ENCODE measurements around the gene ZSWIM6. TPM values are rescaled to one million over a fixed set of nuclear protein-coding genes. Genes with fewer than 3 reads are reported as not detected.

Gene ZSWIM6
- total RNA-seq, 2 experiments from 2014 or later: 0.06 to 0.17 TPM

- ChIA-PET POLR2A (no interaction called here), CTCF (ENCODE audit: unreplicated experiment) (no interaction called here)
- Histone ChIP-seq H3K36me3 (ENCODE audit: insufficient read depth, low read length) (no peaks in the 10 kb centered on the region), H3K4me3 (ENCODE audit: low read depth, low read length, poor library complexity, severe bottlenecking) (no peak overlapping the region), H3K9me2 (ENCODE audit: insufficient read depth, low read length) (no peaks in the 10 kb centered on the region), H3K4me2 (ENCODE audit: low read length) (no peak overlapping the region), H2AFZ (ENCODE audit: low read length) (no peak overlapping the region), H3K9me3 (ENCODE audit: low read length) (no peaks in the 10 kb centered on the region), H3K27ac (ENCODE audit: low read depth, low read length, poor library complexity, severe bottlenecking) (no peak overlapping the region), H4K20me1 (ENCODE audit: insufficient read depth, low read length) (no peaks in the 10 kb centered on the region), H3K79me2 (ENCODE audit: insufficient read depth, low read depth, low read length) (no peaks in the 10 kb centered on the region), H3K4me1 (ENCODE audit: insufficient read depth, low read length, poor library complexity, severe bottlenecking) (no peaks in the 10 kb centered on the region)
- no peak for DNase-seq (ENCODE audit: low spot score)
- no TSS peak for BruUV-seq (replicated peaks)
- TF ChIP-seq, protein P1, sequence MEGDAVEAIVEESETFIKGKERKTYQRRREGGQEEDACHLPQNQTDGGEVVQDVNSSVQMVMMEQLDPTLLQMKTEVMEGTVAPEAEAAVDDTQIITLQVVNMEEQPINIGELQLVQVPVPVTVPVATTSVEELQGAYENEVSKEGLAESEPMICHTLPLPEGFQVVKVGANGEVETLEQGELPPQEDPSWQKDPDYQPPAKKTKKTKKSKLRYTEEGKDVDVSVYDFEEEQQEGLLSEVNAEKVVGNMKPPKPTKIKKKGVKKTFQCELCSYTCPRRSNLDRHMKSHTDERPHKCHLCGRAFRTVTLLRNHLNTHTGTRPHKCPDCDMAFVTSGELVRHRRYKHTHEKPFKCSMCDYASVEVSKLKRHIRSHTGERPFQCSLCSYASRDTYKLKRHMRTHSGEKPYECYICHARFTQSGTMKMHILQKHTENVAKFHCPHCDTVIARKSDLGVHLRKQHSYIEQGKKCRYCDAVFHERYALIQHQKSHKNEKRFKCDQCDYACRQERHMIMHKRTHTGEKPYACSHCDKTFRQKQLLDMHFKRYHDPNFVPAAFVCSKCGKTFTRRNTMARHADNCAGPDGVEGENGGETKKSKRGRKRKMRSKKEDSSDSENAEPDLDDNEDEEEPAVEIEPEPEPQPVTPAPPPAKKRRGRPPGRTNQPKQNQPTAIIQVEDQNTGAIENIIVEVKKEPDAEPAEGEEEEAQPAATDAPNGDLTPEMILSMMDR (conservative IDR thresholded peaks at IDR 0.05; ENCODE audit: low read length): no peak
- TF ChIP-seq EZH2phosphoT487 (IDR thresholded peaks at IDR 0.05; ENCODE audit: borderline replicate concordance, low read depth, low read length): no peak
- intact Hi-C loops (cut with micrococcal nuclease; ENCODE audit: unreplicated experiment): no loop called here
Measured at GRCh38 chr5:61332358-61332749, 296 bp downstream of the ZSWIM6 start.

DNA sequence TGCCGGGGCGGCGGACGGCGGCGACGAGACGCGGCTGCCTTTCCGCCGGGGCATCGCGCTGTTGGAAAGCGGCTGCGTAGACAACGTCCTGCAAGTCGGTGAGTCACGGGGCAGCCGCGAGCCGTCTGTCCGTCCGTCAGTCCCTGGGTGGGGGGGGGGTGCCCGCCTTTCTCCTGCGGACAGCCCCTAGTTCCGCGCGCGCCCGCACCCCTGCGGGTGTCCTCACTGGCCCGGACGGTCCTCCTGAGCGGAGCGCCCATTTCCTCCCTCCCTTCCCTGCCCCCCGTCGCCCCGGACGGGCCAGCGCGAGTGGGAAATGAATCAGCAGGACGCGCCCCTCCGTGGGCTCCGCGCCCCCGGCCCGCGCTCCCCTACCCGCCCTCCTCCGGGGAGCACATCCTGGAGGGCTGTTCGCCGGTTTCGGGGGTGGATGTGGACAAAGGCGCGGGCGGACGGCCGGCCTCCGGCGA, 828 bp downstream of the ZSWIM6 start:
- Histone ChIP-seq H3K9me2 (ENCODE audit: insufficient read depth, low read length) (no peaks in the 10 kb centered on the region), H3K4me3 (ENCODE audit: low read depth, low read length, poor library complexity, severe bottlenecking) (no peak overlapping the region), H3K4me1 (ENCODE audit: insufficient read depth, low read length, poor library complexity, severe bottlenecking) (no peaks in the 10 kb centered on the region), H4K20me1 (ENCODE audit: insufficient read depth, low read length) (no peaks in the 10 kb centered on the region), H3K79me2 (ENCODE audit: insufficient read depth, low read depth, low read length) (no peaks in the 10 kb centered on the region), H3K36me3 (ENCODE audit: insufficient read depth, low read length) (no peaks in the 10 kb centered on the region), H3K27ac (ENCODE audit: low read depth, low read length, poor library complexity, severe bottlenecking) (no peak overlapping the region), H3K9me3 (ENCODE audit: low read length) (no peaks in the 10 kb centered on the region), H2AFZ (ENCODE audit: low read length) (no peak overlapping the region), H3K4me2 (ENCODE audit: low read length) (peak overlapping the region; percentile 34; the same call in 1 of the 2 replicates)
- DNase-seq (ENCODE audit: low spot score): no peak
- no TSS peak for BruUV-seq (replicated peaks)
- intact Hi-C loops (cut with micrococcal nuclease; ENCODE audit: unreplicated experiment): no loop called here
- POLR2A ChIA-PET: no interaction called here
- CTCF ChIA-PET (ENCODE audit: unreplicated experiment): no interaction called here
- TF ChIP-seq EZH2phosphoT487 (IDR thresholded peaks at IDR 0.05; ENCODE audit: borderline replicate concordance, low read depth, low read length): no peak
- TF ChIP-seq, protein P1 (conservative IDR thresholded peaks at IDR 0.05; ENCODE audit: low read length): no peak

GRCh38 chr5:61333321-61333953, 1.4 kb downstream of the ZSWIM6 start:
- no peaks in the 10 kb centered on the region for H3K9me3 ChIP-seq (ENCODE audit: low read length)
- H3K27ac ChIP-seq (ENCODE audit: low read depth, low read length, poor library complexity, severe bottlenecking): no peak overlapping the region
- ChIA-PET POLR2A (no interaction called here), CTCF (ENCODE audit: unreplicated experiment) (no interaction called here)
- H3K79me2 ChIP-seq (ENCODE audit: insufficient read depth, low read depth, low read length): no peaks in the 10 kb centered on the region
- H3K4me3 ChIP-seq (ENCODE audit: low read depth, low read length, poor library complexity, severe bottlenecking): no peak overlapping the region
- no peak overlapping the region for H2AFZ ChIP-seq (ENCODE audit: low read length)
- intact Hi-C loops (cut with micrococcal nuclease; ENCODE audit: unreplicated experiment): no loop called here
- TF ChIP-seq EZH2phosphoT487 (IDR thresholded peaks at IDR 0.05; ENCODE audit: borderline replicate concordance, low read depth, low read length): no peak
- TF ChIP-seq, protein P1 (conservative IDR thresholded peaks at IDR 0.05; ENCODE audit: low read length): no peak
- no peaks in the 10 kb centered on the region for H4K20me1 ChIP-seq (ENCODE audit: insufficient read depth, low read length)
- no peaks in the 10 kb centered on the region for H3K36me3 ChIP-seq (ENCODE audit: insufficient read depth, low read length)
- DNase-seq (ENCODE audit: low spot score): no peak
- H3K4me1 ChIP-seq (ENCODE audit: insufficient read depth, low read length, poor library complexity, severe bottlenecking): no peaks in the 10 kb centered on the region
- H3K9me2 ChIP-seq (ENCODE audit: insufficient read depth, low read length): no peaks in the 10 kb centered on the region
- peak overlapping the region; percentile 34; the same call in 1 of the 2 replicates for H3K4me2 ChIP-seq (ENCODE audit: low read length)
- BruUV-seq (replicated peaks): no TSS peak
